ENCODE measurements around the gene PLA2G10.
"Not testable (repeated sequence)": the region's sequence is repeated elsewhere in the genome, so short reads cannot be mapped to it uniquely, and the experiment has no call there.

The PLA2G10 gene, protein sequence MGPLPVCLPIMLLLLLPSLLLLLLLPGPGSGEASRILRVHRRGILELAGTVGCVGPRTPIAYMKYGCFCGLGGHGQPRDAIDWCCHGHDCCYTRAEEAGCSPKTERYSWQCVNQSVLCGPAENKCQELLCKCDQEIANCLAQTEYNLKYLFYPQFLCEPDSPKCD

GRCh38 chr16:14694129-14694528, at the start of gene PLA2G10:
TSS of gene PLA2G10 (minus strand) at chr16:14694308. CDS start at chr16:14694229, 79 bp downstream.
- DNase-seq = not testable (repeated sequence)

DNA sequence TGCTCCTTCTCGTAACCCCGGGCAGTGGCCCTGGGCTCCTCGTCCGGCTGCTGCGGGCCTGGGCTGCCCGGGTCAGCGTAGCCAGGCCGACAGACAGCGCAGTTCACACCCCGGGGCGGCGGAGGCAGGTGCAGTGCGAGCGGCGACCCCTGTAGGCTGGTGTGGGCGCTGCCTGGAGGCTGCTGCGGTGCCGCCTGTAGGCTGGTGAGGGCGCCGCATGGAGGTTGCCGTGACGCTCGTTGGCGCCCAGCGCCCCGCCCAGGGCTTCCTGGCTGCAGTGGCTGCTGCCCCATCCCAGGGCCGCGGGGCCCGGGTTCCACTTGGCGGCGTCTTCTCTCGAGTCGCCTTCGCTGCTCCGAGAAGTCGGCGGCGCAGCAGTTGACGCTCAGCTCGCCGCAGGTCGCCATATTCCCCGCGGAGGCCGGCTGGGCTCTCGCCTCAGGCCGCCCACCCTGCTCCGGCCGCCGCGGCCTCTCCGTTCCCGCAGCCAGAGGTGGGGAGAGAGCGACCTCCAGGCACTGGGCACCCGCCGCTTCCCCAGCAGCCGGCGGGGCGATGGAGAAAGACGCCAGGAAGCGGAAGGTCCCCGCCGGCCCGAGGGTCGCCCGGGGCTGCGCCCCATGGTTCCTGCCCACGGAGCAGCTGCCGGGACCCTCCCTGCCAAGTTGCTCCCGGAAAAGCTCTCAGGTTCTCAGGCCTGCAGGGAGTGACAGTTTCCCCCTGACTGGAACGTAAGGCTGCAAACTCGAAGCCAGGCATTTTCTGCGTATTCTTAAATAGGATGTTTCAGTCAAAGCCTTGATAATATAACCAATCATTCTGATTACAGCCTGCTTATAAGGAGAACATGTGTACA, 48.4 kb upstream of the PLA2G10 start, which contains the start of gene NPIPA2:
NPIPA2 (plus strand) TSS at position 261 of the 856 bp plus-strand sequence. CDS start 5,533 bp downstream, outside the sequence.
- not testable (repeated sequence) for DNase-seq

GRCh38 chr16:14741794-14742193, 47.7 kb upstream of the PLA2G10 start:
- not testable (repeated sequence) for DNase-seq

- not testable (repeated sequence) for DNase-seq
Observed at GRCh38 chr16:14740832-14741385, 46.8 kb upstream of the PLA2G10 start.

DNA sequence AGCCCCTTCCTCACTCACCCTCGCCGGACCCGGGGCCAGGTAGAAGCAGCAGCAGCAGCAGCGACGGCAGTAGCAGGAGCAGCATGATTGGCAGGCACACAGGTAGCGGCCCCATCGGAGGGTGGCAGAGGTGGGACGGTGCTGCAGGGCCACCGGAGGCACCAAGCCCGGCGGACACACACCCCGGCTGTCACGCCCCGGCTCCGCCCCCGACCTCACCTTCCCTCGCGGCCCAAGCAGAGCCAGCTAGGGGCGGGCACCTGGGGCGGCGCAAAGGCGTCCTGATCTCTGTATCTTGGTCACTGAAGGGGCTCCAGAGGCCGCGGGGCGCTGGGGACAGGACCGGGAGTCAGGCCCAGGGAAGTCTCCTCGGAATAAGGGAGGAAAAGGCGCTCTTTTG, 39.1 kb upstream of the PLA2G10 start:
- not testable (repeated sequence) for DNase-seq

- not testable (repeated sequence) for DNase-seq
Observed at GRCh38 chr16:14703156-14704011, 9.3 kb upstream of the PLA2G10 start, which contains the start of gene NPIPA3. TSS of gene NPIPA3 (plus strand) at chr16:14703411. CDS start at chr16:14708944, 5,533 bp downstream.

DNA sequence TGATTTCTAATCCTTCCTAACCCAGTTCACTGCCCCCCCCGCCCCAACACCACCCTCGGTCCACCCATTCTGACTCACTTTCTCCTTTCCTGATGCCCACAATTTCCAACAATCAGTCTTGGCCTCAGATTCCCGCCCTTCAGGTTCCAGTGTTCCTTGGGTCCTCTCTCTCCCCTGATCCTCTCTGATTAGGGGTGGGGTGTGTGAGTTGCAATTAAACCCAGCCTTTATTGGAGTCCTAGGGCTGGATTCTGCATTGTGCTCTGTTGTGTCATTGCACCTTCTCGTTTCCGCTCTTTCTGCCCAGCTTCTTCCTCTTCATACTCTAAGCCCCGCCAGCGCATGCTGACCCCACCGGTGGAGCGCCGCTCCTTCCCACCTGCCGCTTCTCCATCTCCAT, 8.6 kb upstream of the PLA2G10 start:
- not testable (repeated sequence) for DNase-seq

- not testable (repeated sequence) for DNase-seq
Observed at GRCh38 chr16:14701859-14702258, 7.8 kb upstream of the PLA2G10 start.

DNA sequence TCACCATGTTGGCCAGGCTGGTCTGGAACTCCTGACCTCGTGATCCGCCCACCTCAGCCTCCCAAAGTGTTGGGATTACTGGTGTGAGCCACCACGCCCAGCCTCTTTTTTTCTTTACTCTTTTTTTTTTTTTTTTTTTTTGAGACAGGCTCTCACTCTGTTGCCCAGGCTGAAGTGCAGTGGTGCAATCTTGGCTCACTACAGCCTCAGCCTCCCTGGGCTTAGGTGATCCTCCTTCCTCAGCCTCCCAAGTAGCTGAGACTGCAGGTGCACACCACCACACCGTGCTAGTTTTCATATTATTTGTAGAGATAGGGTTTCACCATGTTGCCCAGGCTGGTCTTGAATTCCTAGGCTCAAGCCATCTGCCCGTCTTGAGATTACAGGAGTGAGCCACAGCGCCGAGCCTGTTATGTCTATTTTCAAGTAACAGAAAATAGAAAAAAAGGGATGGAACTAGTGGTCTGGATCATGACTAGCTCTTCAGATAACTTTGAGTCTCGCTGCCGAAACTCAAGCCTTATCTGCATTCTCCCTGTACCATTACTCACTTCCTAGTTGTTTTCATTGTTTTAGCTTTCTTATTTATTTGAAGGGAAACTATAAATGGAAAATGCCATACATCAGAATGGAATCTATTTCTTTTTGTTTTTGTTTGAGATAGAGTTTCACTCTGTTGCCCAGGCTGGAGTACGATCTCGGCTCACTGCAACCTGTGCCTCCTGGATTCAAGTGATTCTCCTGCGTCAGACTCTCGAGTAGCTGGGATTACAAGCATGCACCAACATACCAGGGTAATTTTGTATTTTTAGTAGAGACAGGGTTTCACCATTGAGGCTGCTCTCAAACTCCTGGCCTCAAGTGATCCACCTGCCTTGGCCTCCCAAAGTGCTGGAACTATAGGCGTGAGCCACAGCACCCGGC, 8.0 kb downstream of the PLA2G10 start:
- DNase-seq = not testable (repeated sequence)

- DNase-seq = no peak
Observed at GRCh38 chr16:14682121-14682520, 12.0 kb downstream of the PLA2G10 start.

DNA sequence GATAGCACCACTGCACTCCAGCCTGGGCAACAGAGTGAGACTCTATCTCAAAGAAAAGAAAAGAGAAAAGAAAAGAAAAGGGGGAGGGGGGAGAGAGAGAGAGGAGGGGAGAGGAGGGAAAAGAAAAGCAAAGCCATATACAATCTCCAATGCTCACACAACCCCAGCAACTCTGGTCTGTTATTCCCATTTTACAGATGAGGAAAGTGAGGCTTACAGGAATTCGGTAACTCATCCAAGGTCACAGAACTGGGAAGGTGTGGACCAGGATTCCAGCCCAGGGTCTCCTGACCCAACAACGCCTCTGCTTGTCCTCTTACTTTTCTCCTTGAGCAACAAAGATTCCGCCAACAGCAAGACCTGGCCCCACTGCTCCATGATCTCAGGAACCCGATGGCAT, 13.0 kb downstream of the PLA2G10 start:
- DNase-seq = no peak

DNA sequence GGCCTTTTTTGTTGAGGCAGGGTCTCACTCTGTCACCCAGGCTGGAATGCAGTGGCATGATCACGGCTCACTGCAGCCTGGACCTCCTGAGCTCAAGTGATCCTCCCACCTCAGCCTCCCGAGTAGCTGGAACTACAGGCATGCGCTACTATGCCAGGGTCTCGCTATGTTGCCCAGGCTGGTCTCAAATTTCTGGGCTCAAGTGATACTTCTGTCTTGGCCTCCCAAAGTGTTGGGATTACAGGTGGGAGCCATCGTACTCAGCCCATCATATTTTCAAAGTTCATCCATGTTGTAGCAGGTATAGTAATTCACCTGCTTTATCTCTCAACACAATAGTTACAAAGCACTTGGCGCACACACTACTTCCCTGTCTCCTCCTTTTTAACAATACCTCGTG, 13.7 kb downstream of the PLA2G10 start:
- DNase-seq = not testable (repeated sequence)

DNA sequence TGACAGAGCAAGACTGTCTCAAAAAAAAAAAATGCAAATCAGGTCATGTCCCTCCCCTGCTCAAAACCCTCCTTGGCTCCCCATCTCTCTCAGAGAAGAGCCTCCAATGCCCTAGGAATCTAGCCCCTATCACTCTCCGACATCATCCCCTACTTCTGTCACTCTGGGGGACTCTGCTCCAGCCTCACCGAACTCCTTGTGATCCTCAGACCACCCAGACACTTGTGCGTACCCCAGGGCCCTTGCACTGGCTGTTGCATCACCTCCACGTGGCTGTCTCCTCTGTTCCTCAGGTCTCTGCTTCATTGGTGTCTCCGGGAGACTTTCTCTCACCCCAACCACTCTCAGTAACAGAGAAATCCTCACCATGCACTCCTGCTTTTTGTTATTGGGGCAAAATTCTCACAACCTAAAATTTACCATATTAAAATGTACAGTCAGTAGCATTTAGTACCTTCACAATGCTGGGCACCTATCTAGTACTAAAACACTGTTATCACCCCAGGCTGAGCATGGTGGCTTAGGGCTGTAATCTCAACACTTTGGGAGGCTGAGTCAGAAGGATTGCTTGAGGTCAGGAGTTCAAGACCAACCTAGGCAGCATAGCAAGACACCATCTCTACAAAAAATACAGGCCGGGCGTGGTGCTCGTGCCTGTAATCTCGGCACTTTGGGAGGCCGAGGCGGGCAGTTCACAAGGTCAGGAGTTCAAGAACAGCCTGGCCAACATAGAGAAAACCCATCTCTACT, 15.2 kb downstream of the PLA2G10 start:
- no peak for DNase-seq

GRCh38 chr16:14677627-14678026, 16.5 kb downstream of the PLA2G10 start:
- DNase-seq = no peak

- DNase-seq = no peak
Observed at GRCh38 chr16:14676633-14677032, 17.5 kb downstream of the PLA2G10 start.

DNA sequence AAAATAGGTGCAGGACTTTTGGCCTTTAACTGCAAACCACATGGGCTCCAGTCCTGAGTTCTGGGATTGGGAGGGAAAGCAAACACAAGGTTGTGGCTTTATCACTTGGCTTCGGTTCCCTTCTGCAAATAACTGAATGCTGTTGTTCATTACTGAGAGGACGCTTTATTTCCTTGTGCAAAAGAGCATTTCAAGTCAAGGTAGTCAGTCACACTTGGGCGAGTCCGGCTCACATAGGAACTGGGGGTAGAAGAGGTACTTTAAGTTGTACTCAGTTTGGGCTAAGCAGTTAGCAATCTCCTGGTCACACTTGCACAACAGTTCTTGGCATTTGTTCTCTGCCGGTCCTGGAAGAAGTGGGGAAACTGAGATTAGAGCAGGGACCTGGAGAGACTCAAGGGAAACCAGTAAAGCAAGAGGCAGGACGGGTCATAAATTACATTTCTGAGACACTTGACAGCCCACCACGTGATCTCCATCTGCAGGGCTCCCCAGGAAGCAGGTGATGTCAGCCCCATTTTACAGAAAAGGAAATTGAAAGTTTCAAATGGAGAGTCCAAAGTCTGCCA, 21.6 kb downstream of the PLA2G10 start:
- DNase-seq = no peak

DNA sequence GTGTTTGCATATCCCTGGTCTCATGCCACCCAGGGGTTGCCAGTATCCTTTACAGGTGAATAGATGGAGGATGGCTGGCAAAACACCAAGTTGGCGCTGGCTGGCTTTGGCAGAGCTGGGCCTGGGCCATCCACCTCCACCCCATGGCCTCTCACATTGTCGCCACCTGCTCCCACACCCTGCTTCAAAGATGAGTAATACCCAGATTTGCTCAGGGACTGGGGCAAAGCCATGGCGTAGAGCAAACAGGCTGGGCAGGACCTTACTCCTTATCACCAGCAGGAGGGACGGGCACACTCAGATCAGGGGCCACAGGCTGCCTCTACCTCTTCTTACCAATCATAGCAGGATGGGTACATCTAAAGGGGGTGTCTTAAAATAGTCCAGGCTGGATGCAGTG, 24.3 kb downstream of the PLA2G10 start:
- DNase-seq = no peak

DNA sequence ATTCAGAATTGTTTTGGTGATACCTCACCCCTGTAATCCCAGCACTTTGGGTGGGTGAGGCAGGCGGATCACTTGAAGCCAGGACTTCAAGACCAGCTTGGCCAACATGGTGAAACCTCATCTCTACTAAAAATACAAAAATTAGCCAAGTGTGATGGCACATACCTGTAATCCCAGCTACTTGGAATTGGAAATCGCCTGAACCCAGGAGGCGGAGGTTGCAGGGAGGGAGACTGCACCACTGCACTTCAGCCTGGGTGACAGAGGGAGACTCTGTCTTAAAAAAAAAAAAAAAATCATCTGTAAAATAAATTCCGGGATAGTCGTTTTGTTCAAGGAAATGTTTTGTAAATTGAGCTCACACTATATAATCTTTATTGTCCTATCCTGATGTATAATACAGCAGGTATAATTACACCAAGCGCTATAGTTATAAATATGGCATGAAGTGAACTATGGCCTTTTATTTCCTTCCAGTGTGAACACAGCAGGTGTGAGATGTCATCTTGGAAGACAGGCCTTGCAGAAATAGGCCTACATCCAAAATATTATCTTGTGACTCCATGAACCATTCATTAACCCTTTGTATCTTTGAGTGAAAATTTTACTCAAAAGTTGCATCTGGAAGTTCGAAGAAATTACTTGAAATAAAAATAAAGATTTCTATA, 25.4 kb downstream of the PLA2G10 start:
- no peak for DNase-seq

DNA sequence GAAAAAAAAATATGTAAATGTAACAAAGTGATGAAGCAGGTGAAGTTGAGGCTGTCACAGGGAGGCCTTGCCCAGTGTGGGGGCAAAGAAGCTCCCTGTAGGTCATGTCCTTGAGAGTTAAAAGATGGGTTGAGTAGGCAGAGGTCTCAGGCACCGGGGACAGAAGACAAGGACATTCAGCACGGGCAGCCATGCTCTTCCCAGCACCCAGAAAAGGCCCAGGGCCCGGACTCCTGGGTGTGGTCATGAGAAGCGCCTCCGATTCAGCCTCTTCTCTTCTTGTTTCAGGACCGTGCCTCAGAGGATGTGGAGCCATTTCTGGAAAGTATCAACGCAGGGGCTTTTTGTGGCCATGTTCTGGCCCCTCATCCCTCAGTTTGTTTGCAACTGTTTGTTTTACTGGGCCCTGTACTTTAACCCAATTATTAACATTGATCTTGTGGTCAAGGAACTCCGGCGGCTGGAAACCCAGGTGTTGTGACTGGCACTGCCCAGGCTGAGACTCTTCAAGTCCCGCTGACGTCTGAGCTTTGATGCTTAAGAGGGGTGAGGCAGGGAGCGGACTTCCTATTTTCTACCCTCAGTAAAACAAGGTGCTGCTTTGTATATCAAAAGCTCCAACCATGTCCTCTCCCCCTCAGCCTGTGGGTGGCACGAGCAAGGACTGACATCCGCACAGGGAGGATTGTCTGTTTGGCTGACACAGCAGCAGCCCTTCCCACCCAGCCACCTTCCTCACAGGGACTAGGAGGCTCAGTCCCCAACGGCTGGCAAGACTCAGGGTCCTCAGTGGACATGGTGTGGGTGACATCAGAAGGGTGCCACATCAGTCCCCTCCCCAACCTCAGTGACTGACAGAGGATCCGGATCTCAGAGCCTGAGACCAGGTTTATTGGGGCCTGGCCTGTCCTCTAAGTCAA, 26.5 kb downstream of the PLA2G10 start:
- DNase-seq = no peak
